Kidney (tissue), 14 donors: Measurements from ENCODE around the gene AUTS2. TPM values are rescaled to one million over a fixed set of nuclear protein-coding genes. Genes with fewer than 3 reads are reported as not detected.

ENCODE experiments used
- DNase-seq, 5 donors: peaks; one replicate each; pipeline ENCODE4 v3.0.0-alpha.2; 2013 to 2020
- FAIRE-seq: peaks from 2 replicates; lab custom pipeline; 2012; peaks lifted over from hg19 to GRCh38; lab: Jason Lieb, UNC
- H3K27ac ChIP-seq, 2 donors: one replicate each; pipeline ENCODE4 v1.7.0; 2013; ENCODE audit warnings: low read depth in 2 of 2, low read length in 2 of 2, inconsistent platforms in 1 of 2
- H3K27me3 ChIP-seq: one replicate; pipeline ENCODE4 v1.7.1; 2013; ENCODE audit warnings: low read length, inconsistent platforms; ENCODE audit not compliant: control insufficient read depth, insufficient read depth
- H3K36me3 ChIP-seq, 3 donors: one replicate each; pipeline versions ENCODE4 v1.7.0 to v1.7.1; 2013; ENCODE audit warnings: low read length in 3 of 3, control low read depth in 1 of 3, inconsistent platforms in 1 of 3; ENCODE audit not compliant: insufficient read depth in 3 of 3, control insufficient read depth in 2 of 3
- H3K4me1 ChIP-seq, 3 donors: one replicate each; pipeline versions ENCODE4 v1.7.0 to v1.7.1; 2013; ENCODE audit warnings: low read length in 3 of 3, inconsistent platforms in 1 of 3, low read depth in 1 of 3; ENCODE audit not compliant: control insufficient read depth in 2 of 3, insufficient read depth in 2 of 3
- H3K4me3 ChIP-seq, 3 donors: one replicate each; pipeline versions ENCODE4 v1.7.0 to v1.8.1; 2013; ENCODE audit warnings: low read length in 3 of 3, control low read depth in 1 of 3, inconsistent platforms in 1 of 3
- H3K9ac ChIP-seq, 3 donors: one replicate each; pipeline versions ENCODE4 v1.7.0 to v1.7.1; 2013; ENCODE audit warnings: low read length in 3 of 3, control low read depth in 1 of 3, inconsistent platforms in 1 of 3
- H3K9me3 ChIP-seq, 3 donors: one replicate each; pipeline versions ENCODE4 v1.7.0 to v1.7.1; 2013; ENCODE audit warnings: low read length in 3 of 3, control low read depth in 1 of 3, inconsistent platforms in 1 of 3; ENCODE audit not compliant: control insufficient read depth in 2 of 3, insufficient read depth in 1 of 3
- intact Hi-C: fragments of 100-400 bp; cut with DNase I; formaldehyde crosslinking; loops from one replicate; pipeline ENCODE4 v1.11.1; 2022
- polyA plus RNA-seq: library from polyadenylated mRNA; stranded (reverse); fragments of 350-450 nt; fragmentation: Illumina TruSeq; extraction: RNeasy Lipid Tissue Mini Kit (QIAGEN cat#74804); gene quantifications from one replicate; pipeline ENCODE4 v1.2.3, GENCODE V29; 2014; ENCODE audit warnings: low read depth, low replicate concordance; ENCODE audit not compliant: insufficient read depth
- total RNA-seq: library from RNA; stranded (reverse); fragmentation: NEBNext Ultra II Directional; extraction: Animal tissue kit (Norgen Biotek cat#: 25700); gene quantifications from one replicate; pipeline ENCODE4 v1.2.1, GENCODE V29; 2021
- TF ChIP-seq, protein P1 (sequence below): IDR thresholded peaks from 3 replicates; pipeline ENCODE4 v1.5.1; 2012; ENCODE audit warnings: mild to moderate bottlenecking, moderate library complexity, borderline replicate concordance; ENCODE audit not compliant: insufficient read depth; ENCODE audit errors: extremely low read depth
- donor health status: control.
- donor health status: control.
- donor health status: control.
- donor health status: control.
- donor health status: control.
- donor health status: DM: yes; HTN: yes; CAD: no.
- donor health status: Normal renal cell carcinoma (clear cell type).

AUTS2 gene
- total and polyA plus RNA-seq, 2 donors from 2014 or later = 5.2 to 33.8 TPM

DNA sequence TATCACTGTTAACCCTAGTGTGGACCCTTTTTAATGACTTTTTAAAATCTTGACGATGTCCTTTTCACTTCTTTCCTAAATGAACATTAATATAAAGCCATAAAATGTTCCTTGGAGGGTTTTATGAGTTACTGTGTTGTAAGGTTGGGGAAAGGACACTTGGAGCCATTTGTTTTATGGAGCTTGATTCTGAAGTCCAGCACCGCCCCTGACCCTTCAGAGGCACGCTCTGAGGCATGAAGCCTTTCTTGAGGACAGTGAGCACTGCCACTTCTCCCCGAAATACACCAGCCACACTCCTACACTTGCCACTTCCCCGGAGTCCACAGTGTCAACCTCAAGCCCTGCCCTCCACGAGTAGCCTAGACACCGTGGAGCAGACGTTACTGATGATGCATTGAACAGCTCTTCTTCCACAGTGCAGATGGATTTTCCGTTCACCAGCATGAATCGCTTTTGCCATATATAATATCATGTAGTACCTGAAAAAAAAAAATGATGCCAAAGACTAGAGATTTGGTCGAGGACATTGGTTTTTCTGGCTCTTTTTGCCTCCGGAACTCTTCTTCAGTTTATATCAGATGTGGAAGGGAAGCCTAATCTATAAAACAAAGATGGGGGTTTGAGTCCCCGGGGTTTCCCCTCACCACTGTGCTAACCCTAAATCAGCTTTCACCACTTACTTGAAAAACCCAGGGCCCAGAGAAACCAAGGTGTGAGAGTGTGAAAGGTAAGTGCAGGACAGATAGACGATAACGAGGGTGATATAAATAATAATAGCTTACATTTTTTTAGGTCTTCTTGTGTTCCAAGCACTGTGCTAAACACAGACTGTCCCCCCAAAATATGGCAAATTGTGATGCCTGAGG lies 881.1 kb downstream of the AUTS2 start:
- Histone ChIP-seq H3K36me3 (no peaks in the 10 kb centered on the region), H3K9me3 (no peaks in the 10 kb centered on the region), H3K9ac (no peak overlapping the region), H3K4me3 (no peak overlapping the region), H3K4me1 (peaks cover 0 to 12% (median 2%) of the 10 kb centered on the region in 3 donors), H3K27ac (no peak overlapping the region), H3K27me3 (no peaks in the 10 kb centered on the region)
- intact Hi-C loops = no loop called here
- FAIRE-seq = no peak
- TF ChIP-seq, protein P1, sequence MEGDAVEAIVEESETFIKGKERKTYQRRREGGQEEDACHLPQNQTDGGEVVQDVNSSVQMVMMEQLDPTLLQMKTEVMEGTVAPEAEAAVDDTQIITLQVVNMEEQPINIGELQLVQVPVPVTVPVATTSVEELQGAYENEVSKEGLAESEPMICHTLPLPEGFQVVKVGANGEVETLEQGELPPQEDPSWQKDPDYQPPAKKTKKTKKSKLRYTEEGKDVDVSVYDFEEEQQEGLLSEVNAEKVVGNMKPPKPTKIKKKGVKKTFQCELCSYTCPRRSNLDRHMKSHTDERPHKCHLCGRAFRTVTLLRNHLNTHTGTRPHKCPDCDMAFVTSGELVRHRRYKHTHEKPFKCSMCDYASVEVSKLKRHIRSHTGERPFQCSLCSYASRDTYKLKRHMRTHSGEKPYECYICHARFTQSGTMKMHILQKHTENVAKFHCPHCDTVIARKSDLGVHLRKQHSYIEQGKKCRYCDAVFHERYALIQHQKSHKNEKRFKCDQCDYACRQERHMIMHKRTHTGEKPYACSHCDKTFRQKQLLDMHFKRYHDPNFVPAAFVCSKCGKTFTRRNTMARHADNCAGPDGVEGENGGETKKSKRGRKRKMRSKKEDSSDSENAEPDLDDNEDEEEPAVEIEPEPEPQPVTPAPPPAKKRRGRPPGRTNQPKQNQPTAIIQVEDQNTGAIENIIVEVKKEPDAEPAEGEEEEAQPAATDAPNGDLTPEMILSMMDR = no peak
- no peak for DNase-seq

DNA sequence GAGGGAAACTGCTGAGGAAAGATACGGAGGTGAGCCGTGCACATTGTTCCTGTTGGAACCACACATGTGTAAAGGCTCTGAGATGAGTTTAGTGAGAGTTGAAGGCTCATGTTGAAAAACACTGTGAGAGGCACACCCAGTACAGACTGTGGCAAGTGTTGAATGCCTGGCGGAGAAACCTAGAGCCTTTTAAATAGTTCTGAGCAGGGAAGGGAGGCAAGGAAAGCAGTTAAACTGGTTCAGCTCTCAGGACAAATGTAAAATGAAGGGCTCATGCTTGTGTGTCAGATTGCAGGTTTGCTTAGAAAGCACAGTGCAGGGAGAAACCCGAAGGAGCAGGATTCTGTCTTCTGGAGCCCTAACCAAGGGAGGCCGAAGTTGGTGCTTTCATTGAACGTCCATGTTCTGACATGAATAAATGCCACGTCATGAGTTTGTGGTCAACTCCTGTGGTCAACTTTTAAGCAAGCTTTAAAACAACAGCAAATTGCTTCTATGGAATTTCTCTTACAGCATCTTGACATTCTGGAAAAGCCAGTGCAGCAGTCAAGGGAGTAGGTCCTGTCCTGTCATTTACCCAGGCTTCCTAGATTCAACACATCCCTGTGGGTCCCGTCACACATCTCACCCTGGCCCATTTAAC lies 882.8 kb downstream of the AUTS2 start:
- intact Hi-C loops = no loop called here
- Histone ChIP-seq H3K9me3 (peaks cover 0 to 3% (median 0%) of the 10 kb centered on the region in 3 donors), H3K27me3 (no peaks in the 10 kb centered on the region), H3K9ac (no peak overlapping the region), H3K4me3 (no peak overlapping the region), H3K27ac (no peak overlapping the region), H3K36me3 (no peaks in the 10 kb centered on the region), H3K4me1 (peaks cover 0 to 12% (median 2%) of the 10 kb centered on the region in 3 donors)
- DNase-seq (peak in 1 of 5 donors; percentile 33), FAIRE-seq (no peak)
- TF ChIP-seq, protein P1 = no peak

DNA sequence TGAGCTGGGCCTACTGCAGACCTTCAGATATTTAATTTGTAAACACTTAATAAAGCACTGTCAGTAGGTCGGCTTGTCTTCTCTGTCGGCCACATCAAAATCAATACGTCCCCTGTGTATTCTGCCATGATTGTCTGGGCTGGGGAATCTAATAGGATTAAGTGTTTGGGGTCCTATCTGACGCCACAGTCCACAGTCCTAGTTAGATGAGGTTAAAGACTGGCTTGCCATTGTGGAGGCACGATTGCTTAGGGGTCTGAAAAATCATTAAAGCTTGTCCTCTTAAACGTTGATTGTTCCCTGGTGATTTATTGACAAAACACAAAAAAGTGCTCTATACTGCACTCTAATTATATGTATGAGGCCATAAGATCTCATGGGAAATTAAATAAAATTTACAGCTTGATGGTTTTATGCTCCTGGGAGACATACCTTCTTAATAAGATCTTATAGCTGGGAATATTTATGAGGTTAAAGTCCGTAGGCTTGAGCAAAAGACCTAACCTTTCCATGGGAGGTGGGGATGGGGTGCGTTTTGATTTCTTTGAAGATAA lies 883.4 kb downstream of the AUTS2 start:
- Histone ChIP-seq H3K9ac (no peak overlapping the region), H3K4me1 (peaks cover 0 to 12% (median 2%) of the 10 kb centered on the region in 3 donors), H3K4me3 (no peak overlapping the region), H3K36me3 (no peaks in the 10 kb centered on the region), H3K27ac (no peak overlapping the region), H3K27me3 (no peaks in the 10 kb centered on the region), H3K9me3 (peaks cover 0 to 3% (median 0%) of the 10 kb centered on the region in 3 donors)
- DNase-seq (peak in 2 of 5 donors; percentile 43 to 72), FAIRE-seq (no peak)
- intact Hi-C loops = no loop called here
- TF ChIP-seq, protein P1 = no peak
